HG03457 (cell line): ENCODE results near the gene DUOXA1.
"Not testable (repeated sequence)": the region's sequence is repeated elsewhere in the genome, so short reads cannot be mapped to it uniquely, and the experiment has no call there.

Experiments
- ATAC-seq: cut with Tn5 transposase; IDR thresholded peaks from one replicate; pipeline ENCODE4 v1.9.1; 2021; ENCODE audit warnings: moderate number of reproducible peaks; ENCODE audit not compliant: unreplicated experiment

The DUOXA1 gene

DNA sequence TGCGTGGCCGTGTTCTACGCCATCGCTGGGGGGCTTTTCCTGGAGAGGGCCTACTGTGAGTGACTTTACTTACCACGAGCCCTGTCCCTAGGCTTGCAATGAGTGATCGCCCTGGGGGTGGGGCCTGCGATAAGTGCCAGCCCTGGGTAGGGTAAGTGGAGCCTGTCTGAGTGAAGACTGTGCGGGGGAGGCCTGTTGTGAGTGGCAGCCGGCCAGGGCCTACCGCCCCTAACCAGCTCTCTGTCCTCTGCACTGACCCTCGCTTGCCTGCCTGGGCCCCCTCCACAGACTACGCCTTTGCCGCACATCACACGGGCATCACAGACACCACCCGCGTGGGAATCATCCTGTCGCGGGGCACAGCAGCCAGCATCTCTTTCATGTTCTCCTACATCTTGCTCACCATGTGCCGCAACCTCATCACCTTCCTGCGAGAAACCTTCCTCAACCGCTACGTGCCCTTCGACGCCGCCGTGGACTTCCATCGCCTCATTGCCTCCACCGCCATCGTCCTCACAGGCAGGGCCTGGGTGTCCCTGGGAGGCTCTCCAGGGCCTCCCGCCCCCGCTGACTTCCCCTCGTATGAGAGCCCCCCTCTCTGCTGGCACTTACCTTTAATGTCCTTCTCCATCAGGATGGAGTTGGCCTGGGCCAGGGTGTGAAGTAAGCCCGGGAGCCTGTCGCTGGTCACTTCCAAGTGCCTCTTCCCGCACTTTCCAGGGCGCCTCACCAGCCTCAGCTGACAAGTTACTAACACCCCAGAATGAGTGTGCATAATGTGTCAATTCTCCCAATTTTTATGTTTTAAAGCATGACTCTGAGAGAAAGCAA is 22.5 kb upstream of the DUOXA1 start:
- ATAC-seq = no peak

DNA sequence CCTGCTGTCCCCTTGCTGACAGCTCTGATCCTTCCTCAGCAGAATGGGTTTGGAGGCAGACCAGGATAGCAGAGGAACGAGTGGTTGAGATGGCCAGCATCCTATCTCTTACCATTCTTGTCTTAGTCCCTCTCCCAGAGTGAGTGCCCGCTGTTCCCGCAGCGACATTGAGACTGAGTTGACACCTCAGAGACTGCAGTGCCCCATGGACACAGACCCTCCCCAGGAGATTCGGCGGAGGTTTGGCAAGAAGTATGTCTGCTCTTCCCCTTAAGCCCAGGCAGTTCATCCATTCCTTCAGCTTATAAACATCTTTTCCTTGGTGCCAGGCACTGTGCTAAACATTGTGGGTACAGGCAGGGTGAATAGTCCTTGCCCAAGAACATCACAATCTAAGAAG is 21.3 kb upstream of the DUOXA1 start:
- no peak for ATAC-seq

DNA sequence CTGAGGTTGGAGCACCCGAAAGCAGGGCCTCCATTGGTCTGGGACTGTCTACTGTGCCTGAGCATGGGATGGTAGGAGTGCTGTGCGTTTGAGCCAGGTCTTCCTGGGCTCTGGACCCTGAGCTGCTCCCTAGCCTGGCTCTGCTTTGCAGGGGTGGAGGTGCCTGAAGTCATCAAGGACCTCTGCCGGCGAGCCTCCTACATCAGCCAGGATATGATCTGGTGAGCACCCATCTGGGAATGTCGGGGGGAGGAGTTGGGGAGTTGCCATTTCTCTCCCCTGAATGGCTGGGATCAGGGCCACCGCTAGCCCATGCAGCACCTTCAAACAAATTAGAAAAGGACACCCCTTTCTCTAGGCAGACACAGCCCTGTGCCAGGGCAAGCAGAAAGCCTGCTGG is 20.8 kb upstream of the DUOXA1 start:
- no peak for ATAC-seq

DNA sequence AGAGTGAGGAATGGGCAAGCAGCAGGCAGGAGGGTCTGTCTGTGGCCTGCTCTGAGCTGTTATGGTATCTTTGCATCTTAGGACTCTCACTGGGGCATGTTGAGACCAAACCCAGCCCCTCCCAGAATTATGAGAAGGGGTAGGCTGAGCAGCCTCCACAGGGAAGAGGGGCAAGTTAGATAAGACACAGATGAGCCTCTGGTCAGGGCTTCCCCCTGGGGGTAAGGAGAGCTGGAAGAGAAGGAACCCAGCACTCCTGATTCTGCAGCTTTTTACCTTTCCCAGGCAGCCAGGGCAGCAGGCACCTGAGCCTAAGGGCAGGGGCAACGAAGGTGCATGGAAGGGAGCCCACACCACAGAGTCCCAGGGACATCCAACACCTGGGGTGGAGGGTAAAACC is 19.4 kb upstream of the DUOXA1 start:
- ATAC-seq = no peak

DNA sequence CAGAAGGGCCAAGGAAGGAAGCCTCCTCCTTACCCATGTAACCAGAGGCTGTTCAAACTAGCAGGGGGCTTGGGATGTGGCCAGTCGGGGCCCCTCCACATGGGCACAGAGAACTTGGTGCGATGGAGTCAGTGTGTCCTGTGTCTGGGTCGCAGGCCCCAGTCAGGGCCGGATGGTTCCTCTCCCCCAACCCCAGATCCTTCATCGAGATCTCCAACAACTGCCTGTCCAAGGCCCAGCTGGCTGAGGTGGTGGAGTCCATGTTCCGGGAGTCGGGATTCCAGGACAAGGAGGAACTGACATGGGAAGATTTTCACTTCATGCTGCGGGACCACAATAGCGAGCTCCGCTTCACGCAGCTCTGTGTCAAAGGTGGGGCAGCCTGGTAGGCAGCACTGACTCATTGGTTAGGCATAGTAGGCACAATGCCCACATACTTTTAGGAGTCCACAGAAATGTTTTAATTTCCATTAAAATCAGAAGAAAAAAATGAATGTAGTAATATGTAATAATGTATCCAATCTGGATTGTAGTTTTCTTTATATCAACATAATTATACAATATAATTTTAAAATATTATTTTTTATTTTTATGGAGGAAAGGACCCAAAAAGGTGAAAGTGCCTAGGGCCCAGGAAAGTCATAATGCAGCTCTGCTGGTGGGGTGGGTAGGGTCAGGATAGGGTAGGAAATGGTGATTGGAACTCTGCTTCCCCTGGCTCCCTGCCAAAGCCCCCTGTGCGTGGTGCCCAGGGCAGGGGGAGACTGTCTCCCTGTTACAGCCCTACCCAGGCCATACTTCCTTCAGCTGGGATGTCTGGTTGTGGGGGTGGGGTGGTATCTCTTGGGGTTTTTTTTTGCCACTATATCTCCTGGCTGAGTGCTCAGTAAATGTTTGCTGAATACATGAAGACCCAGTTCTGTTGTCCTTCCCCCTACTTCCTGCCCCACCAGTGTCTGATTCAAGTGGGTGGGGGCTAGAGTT is 18.7 kb upstream of the DUOXA1 start:
- no peak for ATAC-seq

DNA sequence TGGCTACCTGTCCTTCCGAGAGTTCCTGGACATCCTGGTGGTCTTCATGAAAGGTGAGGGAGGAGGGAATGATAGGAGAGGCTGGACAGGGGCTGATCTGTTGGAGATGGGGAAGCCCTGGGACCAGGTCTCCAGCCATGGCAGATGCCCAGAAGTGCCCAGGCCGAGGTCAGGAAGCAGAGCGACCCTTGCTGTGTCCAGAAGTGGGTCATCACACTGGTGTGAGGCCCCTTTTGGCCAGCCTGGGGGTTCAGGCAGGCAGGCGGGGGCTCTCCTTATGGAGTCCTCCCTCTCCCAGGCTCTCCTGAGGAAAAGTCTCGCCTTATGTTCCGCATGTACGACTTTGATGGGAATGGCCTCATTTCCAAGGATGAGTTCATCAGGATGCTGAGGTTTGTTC is 17.9 kb upstream of the DUOXA1 start:
- ATAC-seq = no peak

DNA sequence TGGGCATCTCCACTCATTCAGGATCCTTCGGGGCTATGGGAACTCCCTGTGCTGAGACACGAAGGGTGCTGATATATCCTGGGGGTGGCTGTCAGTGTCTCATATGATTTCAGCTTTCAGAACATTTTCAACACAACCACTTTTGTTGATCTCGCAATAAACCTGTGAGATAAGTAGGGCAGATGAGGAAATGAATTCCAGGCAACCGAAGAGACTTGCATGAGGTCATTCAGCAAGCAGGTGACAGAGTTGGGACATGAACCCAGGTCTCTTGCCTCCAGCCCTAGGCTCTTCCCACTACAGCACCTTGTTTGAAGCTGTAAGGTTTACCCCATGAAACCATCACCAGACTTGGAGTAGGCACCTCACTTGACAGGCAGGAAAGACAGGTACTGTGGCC is 16.7 kb upstream of the DUOXA1 start:
- ATAC-seq = no peak

DNA sequence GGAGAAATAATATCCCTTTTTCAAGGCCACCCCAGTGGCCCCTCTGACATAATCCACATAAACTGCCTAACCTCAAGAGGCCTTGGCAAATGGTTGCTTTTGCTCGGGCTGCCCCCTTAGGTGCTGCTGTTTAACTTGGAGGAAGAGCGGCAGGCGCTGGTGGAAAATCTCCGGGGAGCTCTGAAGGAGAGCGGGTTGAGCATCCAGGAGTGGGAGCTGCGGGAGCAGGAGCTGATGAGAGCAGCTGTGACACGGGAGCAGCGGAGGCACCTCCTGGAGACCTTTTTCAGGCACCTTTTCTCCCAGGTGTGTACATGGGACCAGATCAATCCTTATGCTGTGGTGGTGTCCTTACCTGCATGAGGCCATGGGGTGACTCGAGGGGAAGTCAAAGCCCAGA is 15.1 kb upstream of the DUOXA1 start:
- no peak for ATAC-seq

DNA sequence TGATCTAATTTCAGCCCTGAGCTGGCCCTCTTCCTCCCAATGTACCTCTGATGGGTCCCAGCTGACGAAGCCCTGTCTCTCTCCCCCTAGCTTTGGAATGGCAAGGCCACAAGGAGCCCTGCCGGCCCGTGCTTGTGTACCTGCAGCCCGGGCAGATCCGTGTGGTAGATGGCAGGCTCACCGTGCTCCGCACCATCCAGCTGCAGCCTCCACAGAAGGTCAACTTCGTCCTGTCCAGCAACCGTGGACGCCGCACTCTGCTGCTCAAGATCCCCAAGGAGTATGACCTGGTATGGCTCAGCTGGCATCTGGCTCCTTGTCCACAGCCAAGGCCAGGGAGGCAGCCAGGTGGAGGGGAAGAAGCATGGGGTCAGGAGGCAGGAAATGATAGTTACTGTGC is 14.3 kb upstream of the DUOXA1 start:
- ATAC-seq = no peak

DNA sequence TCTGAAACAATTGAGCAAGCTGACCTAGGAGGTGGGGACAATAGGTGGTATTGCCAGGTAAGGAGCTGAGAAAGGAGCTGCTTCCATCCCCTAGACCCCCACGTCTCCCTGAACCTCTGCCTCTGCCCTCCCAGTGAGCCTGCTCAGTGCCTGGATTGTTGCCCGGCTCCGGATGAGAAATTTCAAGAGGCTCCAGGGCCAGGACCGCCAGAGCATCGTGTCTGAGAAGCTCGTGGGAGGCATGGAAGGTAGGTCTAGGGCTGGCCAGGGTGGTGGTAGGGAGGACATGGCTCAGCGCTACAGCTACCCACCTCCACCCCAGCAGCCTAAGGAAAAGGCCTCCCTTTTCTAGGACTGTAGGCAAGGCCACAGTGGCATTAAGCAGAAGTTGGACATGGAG is 13.4 kb upstream of the DUOXA1 start:
- ATAC-seq = no peak

DNA sequence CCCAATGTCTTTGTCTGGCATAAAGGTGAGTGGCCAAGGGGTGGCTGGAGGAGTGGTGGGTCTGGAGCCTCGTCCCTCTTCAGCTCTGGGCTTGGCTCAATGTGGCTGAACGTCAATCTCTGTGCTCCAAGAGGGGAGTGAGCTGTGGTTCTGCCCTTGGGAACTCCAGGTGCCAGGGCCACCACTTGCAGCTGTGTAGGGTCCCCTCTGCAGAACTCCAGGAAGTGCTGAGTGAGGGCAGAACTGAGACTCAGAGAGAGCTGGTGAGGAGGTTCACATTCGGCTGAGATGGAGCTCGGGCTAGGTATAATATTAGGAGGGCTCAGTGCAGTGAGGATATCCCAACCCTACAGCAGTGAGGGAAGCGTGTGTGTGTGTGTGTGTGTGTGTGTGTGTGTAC is 11.7 kb upstream of the DUOXA1 start:
- ATAC-seq = no peak

DNA sequence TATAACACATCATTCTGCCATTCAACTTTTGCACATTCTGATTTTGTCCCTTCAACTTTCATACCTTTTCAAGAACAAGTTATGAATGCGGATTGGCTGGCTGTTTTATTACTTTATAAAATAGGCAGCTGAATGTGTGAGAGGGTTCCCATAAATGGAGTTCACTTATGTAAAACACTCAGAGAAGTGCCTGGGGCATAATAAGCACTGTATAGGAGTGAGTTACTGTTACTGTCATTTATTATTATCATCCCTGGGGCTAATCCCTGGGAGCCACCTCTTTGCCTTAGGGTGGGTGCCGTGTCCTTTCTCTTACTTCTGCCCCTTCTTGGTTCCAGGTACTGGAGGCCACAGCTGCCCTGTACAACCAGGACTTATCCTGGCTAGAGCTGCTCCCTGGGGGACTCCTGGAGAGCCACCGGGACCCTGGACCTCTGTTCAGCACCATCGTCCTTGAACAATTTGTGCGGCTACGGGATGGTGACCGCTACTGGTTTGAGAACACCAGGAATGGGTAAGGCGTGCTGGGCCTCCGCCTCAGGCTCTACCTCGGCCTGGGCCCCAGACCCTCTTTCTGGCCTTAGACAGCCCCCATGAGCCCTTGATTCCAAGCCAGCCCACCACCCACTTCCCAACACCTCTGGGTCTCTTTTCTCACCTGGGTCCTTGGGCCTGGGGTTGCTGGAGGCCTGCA is 11.0 kb upstream of the DUOXA1 start:
- no peak for ATAC-seq

DNA sequence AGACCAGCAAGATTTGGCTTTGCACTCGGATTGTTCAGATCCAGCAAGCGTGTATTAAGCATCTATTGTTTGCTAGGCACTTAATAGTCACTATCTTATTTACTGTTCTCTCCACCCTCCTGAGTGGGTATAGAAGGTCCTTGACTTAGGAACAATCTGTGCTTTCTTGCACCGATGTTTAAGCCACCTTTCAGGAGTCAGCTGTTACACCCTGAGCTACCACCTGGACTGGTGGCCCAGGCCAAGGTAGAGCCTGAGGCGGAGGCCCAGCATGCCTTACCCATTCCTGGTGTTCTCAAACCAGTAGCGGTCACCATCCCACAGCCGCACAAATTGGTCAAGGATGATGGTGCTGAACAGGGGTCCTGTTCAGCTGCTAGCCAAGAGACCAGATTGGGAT is 10.1 kb upstream of the DUOXA1 start:
- no peak for ATAC-seq

DNA sequence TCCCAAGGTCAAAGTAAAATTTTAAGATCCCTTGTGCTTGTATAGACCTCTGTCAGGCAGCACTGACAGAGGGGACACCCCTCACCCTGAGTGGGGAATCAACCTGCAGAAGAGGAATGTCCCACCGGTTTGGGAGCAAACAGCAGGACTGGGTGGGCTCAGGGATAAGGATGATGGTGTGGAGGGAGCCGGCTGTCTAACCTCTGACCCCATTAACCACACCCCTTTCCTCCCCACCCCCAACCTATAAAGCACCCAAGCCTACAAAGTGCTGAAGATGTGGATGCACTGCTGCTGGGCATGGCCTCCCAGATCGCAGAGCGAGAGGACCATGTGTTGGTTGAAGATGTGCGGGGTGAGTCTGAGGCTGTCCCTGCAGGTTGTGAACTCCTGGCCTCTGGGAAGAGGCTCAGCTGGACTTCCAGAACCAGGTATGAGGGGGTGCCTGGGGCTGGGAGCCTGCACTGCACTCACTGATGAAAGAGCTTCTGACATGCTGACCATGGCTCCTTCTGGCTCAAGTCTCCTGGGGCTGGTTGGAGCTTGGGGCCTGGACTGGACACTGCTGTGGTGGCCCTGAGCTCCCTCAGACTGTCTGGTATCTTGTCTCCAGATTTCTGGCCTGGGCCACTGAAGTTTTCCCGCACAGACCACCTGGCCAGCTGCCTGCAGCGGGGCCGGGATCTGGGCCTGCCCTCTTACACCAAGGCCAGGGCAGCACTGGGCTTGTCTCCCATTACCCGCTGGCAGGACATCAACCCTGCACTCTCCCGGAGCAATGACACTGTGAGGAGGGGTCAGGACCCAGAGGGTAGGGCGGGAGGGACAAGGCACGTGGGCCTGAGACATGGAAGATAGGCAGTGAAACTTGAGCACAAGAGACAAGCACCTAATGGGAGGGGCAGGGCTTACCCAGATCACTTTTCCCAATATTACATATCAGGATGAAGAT is 9.4 kb upstream of the DUOXA1 start:
- ATAC-seq = no peak

DNA sequence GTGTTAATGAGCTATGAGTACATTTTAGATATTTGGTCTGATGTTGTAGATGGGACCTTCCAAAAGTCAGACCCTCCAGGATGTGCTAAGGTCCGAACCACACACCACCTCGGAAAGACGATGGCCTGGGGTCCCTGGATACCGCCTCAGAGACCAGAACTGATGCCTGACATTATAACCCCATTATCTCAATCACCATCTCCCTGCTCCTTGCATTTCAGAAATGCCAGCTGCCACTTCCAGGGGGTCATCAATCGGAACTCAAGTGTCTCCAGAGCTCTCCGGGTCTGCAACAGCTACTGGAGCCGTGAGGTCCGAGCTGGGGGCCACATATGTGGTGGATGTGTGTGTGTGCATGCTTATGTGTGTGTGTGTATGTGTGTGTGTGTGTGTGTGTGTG is 8.0 kb upstream of the DUOXA1 start:
- ATAC-seq = no peak

DNA sequence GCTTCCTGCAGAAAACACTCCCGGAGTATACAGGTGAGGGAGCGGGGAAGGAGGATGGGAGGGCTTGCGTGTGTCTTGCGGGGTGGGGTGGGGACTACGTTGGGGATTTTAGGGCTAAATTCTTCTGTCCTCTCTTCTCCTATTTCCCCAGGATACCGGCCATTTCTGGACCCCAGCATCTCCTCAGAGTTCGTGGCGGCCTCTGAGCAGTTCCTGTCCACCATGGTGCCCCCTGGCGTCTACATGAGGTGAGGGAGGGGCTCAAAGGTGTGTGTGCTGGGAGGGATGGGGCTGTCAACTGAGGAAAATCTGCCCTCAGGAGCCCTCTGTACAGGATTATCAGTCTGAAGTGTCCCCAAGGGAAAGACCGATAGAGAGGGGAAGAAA is 6.7 kb upstream of the DUOXA1 start:
- no peak for ATAC-seq

DNA sequence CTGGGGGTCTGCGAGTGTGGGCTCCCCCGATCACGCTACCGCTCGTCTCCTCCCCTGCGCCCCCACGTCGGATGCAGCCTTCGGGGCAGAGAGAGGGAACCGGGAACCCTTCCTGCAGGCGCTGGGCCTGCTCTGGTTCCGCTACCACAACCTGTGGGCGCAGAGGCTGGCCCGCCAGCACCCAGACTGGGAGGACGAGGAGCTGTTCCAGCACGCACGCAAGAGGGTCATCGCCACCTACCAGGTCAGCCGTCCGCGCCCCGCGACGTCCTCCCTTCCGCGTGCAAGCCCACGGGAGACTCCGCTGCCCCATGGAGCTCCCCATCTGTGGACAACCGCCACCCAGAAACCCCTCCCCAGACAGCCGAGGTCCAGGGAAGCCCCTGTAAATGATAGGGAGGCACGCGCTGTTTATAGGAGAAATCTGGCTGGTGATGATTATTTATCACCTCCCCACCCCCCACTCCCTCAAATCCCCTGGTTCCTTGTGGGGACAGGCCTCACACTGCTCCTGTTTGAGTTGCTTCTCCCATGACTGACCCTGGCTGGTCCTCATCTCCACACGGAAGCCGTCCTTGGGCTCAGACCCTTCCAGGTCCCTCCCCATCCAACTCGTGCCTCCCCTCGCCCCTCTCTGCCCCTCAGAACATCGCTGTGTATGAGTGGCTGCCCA is 6.2 kb upstream of the DUOXA1 start:
- not testable (repeated sequence) for ATAC-seq

DNA sequence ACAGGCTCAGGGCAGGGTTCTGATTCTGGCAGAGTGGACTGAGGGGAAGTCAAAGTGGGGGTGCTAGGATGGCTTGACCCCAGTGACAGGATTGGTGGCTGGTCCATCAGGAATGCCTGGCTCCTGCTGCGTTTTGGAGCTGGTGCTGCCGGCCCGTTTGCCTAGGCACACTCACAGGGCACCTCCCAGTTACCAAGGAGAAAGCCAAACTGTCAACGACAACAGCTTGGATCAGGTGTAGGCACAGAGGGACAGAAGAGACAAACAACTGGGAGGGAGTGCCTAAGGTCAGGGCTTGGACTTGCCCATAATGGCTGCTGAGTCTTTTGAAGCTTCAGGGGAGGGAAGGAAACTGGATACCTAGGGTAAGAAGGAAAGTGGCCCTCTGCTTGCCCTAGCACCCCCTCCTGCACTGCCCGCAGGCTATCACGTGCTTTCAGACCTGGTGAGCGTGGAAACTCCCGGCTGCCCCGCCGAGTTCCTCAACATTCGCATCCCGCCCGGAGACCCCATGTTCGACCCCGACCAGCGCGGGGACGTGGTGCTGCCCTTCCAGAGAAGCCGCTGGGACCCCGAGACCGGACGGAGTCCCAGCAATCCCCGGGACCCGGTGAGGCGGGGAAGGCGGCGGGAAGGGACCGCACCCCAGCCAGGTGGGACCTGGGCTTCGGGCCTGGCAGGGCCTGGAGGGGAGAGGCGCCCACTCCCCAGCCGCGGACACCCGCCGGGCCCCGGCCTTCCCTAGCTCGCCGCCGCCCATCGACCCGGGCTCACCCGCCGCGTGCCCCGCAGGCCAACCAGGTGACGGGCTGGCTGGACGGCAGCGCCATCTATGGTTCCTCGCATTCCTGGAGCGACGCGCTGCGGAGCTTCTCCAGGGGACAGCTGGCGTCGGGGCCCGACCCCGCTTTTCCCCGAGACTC is 5.3 kb upstream of the DUOXA1 start:
- no peak for ATAC-seq

DNA sequence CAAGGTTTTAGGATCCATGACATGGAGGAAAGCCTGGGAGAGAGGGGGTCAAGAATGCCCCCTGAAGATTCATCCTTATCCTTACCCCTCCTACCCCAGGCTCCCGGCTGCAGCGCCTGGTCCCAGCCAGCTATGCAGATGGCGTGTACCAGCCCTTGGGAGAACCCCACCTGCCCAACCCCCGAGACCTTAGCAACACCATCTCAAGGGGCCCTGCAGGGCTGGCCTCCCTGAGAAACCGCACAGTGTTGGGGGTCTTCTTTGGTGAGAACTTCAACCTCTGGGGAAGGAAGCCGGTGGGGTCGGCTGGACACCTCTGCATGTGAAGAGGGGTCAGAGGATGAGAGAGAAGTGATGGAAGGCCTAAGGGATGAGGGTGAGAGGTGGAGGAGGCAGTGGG is 4.4 kb upstream of the DUOXA1 start:
- ATAC-seq = no peak
